NCI-H748 treated with DMSO at 0.1 percent for 48 hours (cell line): ENCODE data around the gene TOPORS.

ENCODE experiments used
- DNase-seq: peaks from one replicate; lab custom pipeline; 2025; lab: John Stamatoyannopoulos, UW

TOPORS gene

GRCh38 chr9:32502464-32502863 is 49.9 kb downstream of the TOPORS start:
- DNase-seq: no peak

GRCh38 chr9:32501868-32502267 is 50.5 kb downstream of the TOPORS start:
- no peak for DNase-seq

- DNase-seq: no peak
These were observed 51.6 kb downstream of the TOPORS start for GRCh38 chr9:32500768-32501167.

- no peak for DNase-seq
These were observed 54.5 kb downstream of the TOPORS start for GRCh38 chr9:32497921-32498320.

GRCh38 chr9:32490601-32491000 is 61.8 kb downstream of the TOPORS start:
- no peak for DNase-seq
